Measurements from ENCODE around the gene RIPK3.
"Not testable (repeated sequence)": the region's sequence is repeated elsewhere in the genome, so short reads cannot be mapped to it uniquely, and the experiment has no call there.

The RIPK3 gene

GRCh38 chr14:24369463-24369862, 29.7 kb upstream of the RIPK3 start:
- no peak for FAIRE-seq

GRCh38 chr14:24368562-24369252, 28.9 kb upstream of the RIPK3 start:
- FAIRE-seq, result no peak

DNA sequence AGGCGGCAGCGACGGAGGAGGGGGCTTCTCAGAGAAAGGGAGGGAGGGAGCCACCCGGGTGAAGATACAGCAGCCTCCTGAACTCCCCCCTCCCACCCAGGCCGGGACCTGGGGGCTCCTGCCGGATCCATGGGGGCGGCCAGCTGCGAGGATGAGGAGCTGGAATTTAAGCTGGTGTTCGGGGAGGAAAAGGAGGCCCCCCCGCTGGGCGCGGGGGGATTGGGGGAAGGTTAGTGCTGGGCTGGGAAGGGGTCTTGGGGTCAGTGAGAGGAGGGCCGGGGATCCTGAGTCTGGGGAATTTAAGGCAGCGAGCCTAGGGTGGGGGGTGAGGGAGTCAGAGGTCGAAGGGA, 28.4 kb upstream of the RIPK3 start:
- no peak for FAIRE-seq

DNA sequence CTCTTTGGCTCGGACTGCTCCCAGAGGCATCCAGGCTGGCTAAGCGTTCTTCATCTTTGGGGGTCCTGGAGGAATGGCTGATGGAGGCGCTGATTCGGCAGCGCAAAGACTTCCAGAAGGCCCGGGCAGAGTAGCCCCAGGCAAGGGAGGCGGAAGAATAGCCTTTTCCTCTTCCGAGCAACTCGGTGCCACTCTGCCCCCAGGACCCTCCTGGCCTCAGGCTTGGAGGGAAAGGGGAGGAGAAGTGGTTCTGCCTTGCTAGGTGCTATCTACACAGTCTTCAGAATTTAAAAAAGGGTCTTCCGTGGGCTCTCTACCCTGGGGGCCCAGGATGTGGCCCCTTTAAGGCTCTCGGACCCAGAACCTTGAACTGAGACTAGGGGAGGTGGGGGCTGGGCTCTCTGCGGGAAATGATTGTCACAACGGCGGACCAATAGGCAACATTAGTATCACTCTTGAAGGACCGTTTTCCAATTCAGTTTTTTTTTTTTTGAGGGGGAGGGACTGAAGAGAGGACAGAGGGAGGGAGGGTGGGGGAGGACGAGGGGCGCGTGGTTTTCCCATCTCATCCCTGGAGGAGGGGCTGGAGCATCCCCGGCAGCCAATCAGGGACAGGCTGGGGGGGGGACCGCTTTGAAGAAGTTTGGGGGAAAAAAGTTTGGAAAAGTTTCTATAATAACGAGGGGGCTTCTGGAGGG, 27.9 kb upstream of the RIPK3 start, which contains the start of gene NFATC4:
Gene NFATC4, plus strand, starts transcription at position 671 of the 698 bp plus-strand sequence. CDS start 157 bp downstream, outside the sequence.
- no peak for FAIRE-seq

- no peak for FAIRE-seq
These were observed 27.1 kb upstream of the RIPK3 start for GRCh38 chr14:24366721-24367513.

GRCh38 chr14:24366413-24366720, 26.6 kb upstream of the RIPK3 start:
- FAIRE-seq, result no peak

DNA sequence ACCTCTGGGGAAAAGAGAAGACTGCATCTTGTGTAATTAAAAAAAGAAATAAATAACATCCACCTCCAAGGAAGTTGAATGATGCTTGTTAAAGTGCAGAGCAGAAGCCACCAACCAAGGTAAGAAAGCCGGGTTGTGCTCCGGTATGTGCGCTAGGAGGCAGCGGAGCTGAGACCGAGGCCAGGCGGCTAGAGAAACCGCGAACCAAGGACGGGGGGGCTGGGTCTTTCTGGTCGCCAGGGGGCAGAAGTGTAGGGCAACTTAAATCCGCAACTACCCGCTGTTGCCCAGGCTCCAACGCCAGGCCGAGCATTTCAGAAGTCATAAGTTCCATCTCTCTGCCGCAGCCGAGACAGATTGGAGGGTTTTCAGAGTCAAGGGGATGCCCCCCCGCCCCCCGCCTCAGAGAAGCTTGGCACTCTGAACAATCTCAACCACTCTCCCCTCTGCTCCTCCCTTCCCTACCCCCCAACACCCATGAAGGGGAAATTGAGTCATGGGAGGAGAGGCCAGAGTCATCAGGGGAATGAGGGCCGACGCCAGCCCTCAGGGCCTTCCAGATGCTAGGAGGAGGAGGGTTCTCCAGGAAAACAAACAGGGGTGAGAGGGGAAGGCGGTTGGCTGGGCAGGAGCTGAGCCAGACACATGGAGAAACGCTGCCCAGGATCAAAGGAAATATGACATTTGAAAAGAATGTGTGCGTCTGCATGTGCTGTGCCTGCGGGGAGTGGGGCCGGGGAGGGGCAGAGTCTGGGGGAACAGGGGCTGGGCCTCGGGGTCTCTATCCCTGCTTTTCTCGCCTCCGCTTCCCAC, 26.0 kb upstream of the RIPK3 start:
- no peak for FAIRE-seq

- no peak for FAIRE-seq
These were observed 25.1 kb upstream of the RIPK3 start for GRCh38 chr14:24364841-24365240.

DNA sequence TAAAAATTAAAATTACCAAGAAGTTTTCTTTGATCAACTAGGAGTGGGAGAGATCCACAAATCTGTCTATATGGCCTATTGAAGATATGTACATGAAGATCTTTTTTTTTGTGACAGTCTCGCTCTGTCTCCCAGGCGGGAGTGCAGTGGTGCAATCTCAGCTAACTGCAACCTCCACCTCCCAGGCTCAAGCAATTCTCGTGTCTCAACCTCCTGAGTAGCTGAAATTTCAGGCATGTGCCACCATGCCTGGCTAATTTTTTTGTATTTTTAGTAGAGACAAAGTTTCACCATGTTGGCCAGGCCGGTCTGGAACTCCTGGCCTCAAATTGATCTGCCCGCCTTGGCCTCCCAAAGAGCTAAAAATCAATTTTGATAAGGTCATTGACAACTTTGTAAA, 23.6 kb upstream of the RIPK3 start:
- FAIRE-seq, result no peak

DNA sequence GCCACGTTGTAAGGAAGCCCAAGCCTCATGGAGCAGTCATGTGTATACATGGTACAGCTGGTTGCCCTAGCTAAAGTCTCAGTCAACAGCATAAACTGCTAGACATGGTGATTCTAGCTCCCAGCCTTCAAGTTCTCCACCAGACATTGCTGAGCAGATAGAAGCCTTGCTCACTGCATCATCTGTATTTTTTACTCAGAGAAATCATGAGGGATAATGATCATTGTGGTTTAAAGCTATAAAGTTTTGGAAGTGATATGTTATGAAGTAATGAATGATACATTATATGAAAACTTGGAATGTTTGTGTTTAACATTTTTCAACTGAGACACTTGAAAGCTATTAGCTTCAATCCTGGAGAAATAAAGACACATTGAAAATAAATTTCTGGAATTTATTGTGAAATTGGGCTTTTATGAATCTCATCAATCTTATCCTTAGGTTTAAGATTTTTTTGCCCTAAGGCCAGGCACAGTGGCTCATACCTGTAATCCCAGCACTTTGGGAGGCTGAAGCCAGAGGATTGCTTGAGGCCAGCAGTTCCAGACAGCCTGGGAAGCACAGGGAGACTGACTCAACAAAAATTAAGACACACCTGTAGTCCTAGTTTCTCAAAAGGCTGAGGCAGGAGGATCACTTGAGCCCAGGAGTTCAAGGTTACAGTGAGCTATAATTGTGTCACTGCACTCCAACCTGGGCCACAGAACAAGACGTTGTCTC, 22.6 kb upstream of the RIPK3 start:
- FAIRE-seq, result no peak

GRCh38 chr14:24361326-24361725, 21.5 kb upstream of the RIPK3 start:
- FAIRE-seq, result no peak

DNA sequence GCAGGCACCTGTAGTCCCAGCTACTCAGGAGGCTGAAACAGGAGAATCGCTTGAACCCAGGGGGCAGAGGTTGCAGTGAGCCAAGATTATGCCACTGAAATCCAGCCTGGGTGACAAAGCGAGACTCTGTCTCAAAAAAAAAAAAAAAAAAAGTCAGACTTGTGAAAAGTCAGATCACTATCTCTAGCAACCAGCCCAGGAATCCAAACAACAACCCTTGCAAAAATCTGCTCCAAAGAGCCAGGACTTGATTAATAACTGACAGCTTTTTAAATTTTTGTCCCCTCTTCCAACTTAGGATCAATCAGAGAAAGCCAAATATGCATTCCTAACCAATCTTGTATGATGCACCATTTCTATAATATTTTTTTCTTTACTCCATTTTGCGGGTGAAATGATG, 20.5 kb upstream of the RIPK3 start:
- FAIRE-seq, result no peak

- FAIRE-seq, result no peak
These were observed 16.4 kb upstream of the RIPK3 start for GRCh38 chr14:24356208-24356607.

- FAIRE-seq, result no peak
These were observed 15.2 kb upstream of the RIPK3 start for GRCh38 chr14:24355009-24355408.

GRCh38 chr14:24354482-24354825, 14.7 kb upstream of the RIPK3 start:
- not testable (repeated sequence) for FAIRE-seq

- FAIRE-seq, result no peak
These were observed 14.0 kb upstream of the RIPK3 start for GRCh38 chr14:24353559-24354481.

DNA sequence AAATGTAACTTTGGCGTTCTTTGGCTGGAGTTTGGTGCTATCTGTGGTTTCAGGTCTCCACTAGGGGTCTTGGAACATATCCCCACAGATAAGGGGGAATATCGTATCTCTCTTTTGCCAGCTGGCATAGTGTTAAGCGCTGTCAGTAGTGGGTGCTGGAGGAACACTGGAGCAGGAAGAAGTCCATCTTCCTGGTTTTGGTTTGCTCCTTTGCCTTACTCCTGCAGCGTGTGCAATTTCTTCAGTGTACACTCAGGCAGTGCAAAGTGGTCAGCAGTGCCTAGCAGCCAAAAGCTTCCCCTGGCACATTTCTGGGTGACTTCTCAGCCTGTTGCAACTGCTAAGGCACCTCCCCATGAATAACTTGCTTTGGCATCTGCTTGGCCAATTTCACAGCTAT, 11.7 kb upstream of the RIPK3 start:
- no peak for FAIRE-seq

- no peak for FAIRE-seq
These were observed 10.0 kb upstream of the RIPK3 start for GRCh38 chr14:24349742-24350141.

DNA sequence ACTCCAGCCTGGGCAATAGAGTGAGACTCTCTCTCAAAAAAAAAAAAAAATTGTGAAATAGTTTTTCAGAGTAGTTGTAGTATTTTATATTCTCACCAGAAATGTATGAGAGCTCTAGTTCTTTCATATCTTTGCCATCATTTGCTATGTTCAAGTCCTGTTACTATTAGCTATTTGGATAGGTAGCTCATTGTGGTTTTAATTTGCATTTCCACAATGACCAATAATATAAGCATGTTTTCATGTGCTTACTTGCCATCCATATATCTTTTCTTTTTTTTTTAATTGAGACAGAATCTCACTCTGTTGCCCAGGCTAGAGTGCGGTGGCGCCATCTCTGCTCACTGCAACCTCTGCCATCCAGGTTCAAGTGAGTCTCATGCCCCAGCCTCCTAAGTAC, 8.4 kb upstream of the RIPK3 start:
- no peak for FAIRE-seq

DNA sequence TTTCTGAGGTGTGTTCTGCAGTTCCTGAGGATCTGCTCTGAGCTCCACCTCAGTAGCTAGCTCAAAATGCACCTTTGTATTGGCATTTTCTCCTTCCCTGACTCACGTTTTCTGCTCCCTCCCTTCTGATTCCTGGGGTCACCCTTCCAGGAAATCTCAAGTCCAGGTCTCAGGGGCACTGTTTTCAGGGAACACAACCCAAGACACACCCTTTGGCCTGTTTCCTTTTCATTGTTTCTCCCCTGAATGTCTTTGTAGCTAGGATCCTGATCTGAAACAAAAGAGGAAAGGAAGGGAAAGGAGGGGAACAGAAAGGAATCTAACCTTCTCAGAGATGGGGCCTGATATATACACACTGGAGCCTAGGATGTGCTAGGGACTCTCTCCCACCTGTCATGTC, 7.3 kb upstream of the RIPK3 start:
- no peak for FAIRE-seq

Measured in colon (tissue), 2 donors.